Vagina (tissue), 2 donors: ENCODE measurements around the gene OPTC. TPM values are rescaled to one million over a fixed set of nuclear protein-coding genes. Genes with fewer than 3 reads are reported as not detected.

Experiments used
- DNase-seq, 2 donors: peaks; one replicate each; pipeline ENCODE4 v3.0.0-alpha.2; 2017; ENCODE audit errors: extremely low spot score in 2 of 2
- H3K27ac ChIP-seq: fragments of 200-600 bp; sonication (generic); one replicate; pipeline ENCODE4 v1.5.1; 2019
- H3K27me3 ChIP-seq: fragments of 200-600 bp; sonication (generic); one replicate; pipeline ENCODE4 v1.5.1; 2019
- H3K36me3 ChIP-seq, 2 donors: fragments of 200-600 bp; sonication (generic); one replicate each; pipeline ENCODE4 v1.5.1; 2017 to 2019
- H3K4me1 ChIP-seq: fragments of 200-600 bp; sonication (generic); one replicate; pipeline ENCODE4 v1.5.1; 2019
- H3K4me3 ChIP-seq, 2 donors: fragments of 200-600 bp; sonication (generic); 1 replicate in 1 of 2; 2 replicates in 1 of 2; pipeline ENCODE4 v1.5.1; 2016 to 2019
- H3K9me3 ChIP-seq: fragments of 200-600 bp; sonication (generic); one replicate; pipeline ENCODE4 v1.5.1; 2019
- CTCF ChIP-seq, 3 experiments: fragments of 450-650 bp in 2 of 3; fragments of 200-600 bp in 1 of 3; sonication (generic) in 1 of 3; IDR thresholded peaks; one replicate each; pipeline ENCODE4 v1.5.1; 2017 to 2019; ENCODE audit warnings: antibody characterized with exemption in 3 of 3, mild to moderate bottlenecking in 2 of 3, moderate library complexity in 2 of 3
- POLR2A ChIP-seq, 2 donors: fragments of 450-650 bp; IDR thresholded peaks; one replicate each; pipeline ENCODE4 v1.6.1; 2017; ENCODE audit warnings: antibody characterized with exemption in 2 of 2, mild to moderate bottlenecking in 2 of 2, moderate library complexity in 2 of 2
- POLR2AphosphoS5 ChIP-seq, 2 donors: sonication (generic); formaldehyde crosslinking; IDR thresholded peaks; one replicate each; pipeline ENCODE4 v1.9.0; 2017; ENCODE audit warnings: antibody characterized with exemption in 2 of 2, mild to moderate bottlenecking in 2 of 2, low read depth in 1 of 2; ENCODE audit not compliant: insufficient read depth in 1 of 2
- intact Hi-C: fragments of 100-400 bp; cut with DNase I; formaldehyde crosslinking; loops from one replicate; pipeline ENCODE4 v1.15.1; 2023
- total RNA-seq: library from RNA; depleted of rRNA; stranded (reverse); fragments of >200 nt; gene quantifications from one replicate; pipeline ENCODE4 v1.2.3, GENCODE V29; 2016

Gene OPTC
- total RNA-seq, 1 donor from 2014 or later, result not detected

GRCh38 chr1:203511930-203512329 lies 18.0 kb downstream of the OPTC start:
- Histone ChIP-seq H3K27ac (peak overlapping the region; percentile 83), H3K9me3 (no peaks in the 10 kb centered on the region), H3K36me3 (no peaks in the 10 kb centered on the region), H3K4me1 (peaks cover 47% of the 10 kb centered on the region), H3K27me3 (no peaks in the 10 kb centered on the region), H3K4me3 (no peak overlapping the region)
- intact Hi-C loops, result loop anchor here (5.0 kb wide), 1 partner anchor 115 kb away; the partner anchor contains the start of gene ATP2B4
- TF ChIP-seq POLR2AphosphoS5 (IDR thresholded peaks at IDR 0.05; ENCODE audit: insufficient read depth in 1 of 2, low read depth in 1 of 2), result no peak
- TF ChIP-seq CTCF (IDR thresholded peaks at IDR 0.05), result no peak
- no peak for TF ChIP-seq POLR2A (IDR thresholded peaks at IDR 0.05)
- DNase-seq, result no peak

GRCh38 chr1:203512517-203512847 lies 18.5 kb downstream of the OPTC start:
- no peaks in the 10 kb centered on the region for H3K36me3 ChIP-seq
- no peak overlapping the region for H3K4me3 ChIP-seq
- intact Hi-C loops, result loop anchor here (5.0 kb wide), 1 partner anchor 115 kb away; the partner anchor contains the start of gene ATP2B4
- DNase-seq, result no peak
- no peaks in the 10 kb centered on the region for H3K9me3 ChIP-seq
- peaks cover 44% of the 10 kb centered on the region for H3K4me1 ChIP-seq
- TF ChIP-seq POLR2AphosphoS5 (IDR thresholded peaks at IDR 0.05; ENCODE audit: insufficient read depth in 1 of 2, low read depth in 1 of 2) (no peak), POLR2A (IDR thresholded peaks at IDR 0.05) (no peak), CTCF (IDR thresholded peaks at IDR 0.05) (no peak)
- no peaks in the 10 kb centered on the region for H3K27me3 ChIP-seq
- H3K27ac ChIP-seq, result peak overlapping the region; percentile 83

- Histone ChIP-seq H3K4me3 (no peak overlapping the region), H3K36me3 (no peaks in the 10 kb centered on the region), H3K9me3 (no peaks in the 10 kb centered on the region), H3K27ac (peak overlapping the region; percentile 83), H3K27me3 (no peaks in the 10 kb centered on the region), H3K4me1 (peaks cover 44% of the 10 kb centered on the region)
- intact Hi-C loops, result loop anchor here (5.0 kb wide), 1 partner anchor 114 kb away; the partner anchor contains the start of gene ATP2B4
- TF ChIP-seq CTCF (IDR thresholded peaks at IDR 0.05) (no peak), POLR2AphosphoS5 (IDR thresholded peaks at IDR 0.05; ENCODE audit: insufficient read depth in 1 of 2, low read depth in 1 of 2) (peak; percentile 23 to 89), POLR2A (IDR thresholded peaks at IDR 0.05) (no peak)
- DNase-seq, result no peak
Measured at GRCh38 chr1:203512848-203513584, 19.1 kb downstream of the OPTC start.

- no peak for DNase-seq
- Histone ChIP-seq H3K4me3 (no peak overlapping the region), H3K4me1 (peaks cover 38% of the 10 kb centered on the region), H3K27ac (peak overlapping the region; percentile 83), H3K27me3 (no peaks in the 10 kb centered on the region), H3K9me3 (no peaks in the 10 kb centered on the region), H3K36me3 (no peaks in the 10 kb centered on the region)
- intact Hi-C loops, result loop anchor here (5.0 kb wide), 1 partner anchor 114 kb away; the partner anchor contains the start of gene ATP2B4
- TF ChIP-seq POLR2A (IDR thresholded peaks at IDR 0.05) (no peak), POLR2AphosphoS5 (IDR thresholded peaks at IDR 0.05; ENCODE audit: insufficient read depth in 1 of 2, low read depth in 1 of 2) (no peak), CTCF (IDR thresholded peaks at IDR 0.05) (no peak)
Measured at GRCh38 chr1:203513585-203514031, 19.7 kb downstream of the OPTC start.

GRCh38 chr1:203516184-203516583 lies 22.2 kb downstream of the OPTC start:
- Histone ChIP-seq H3K4me1 (peaks cover 39% of the 10 kb centered on the region), H3K36me3 (no peaks in the 10 kb centered on the region), H3K9me3 (no peaks in the 10 kb centered on the region), H3K27ac (no peak overlapping the region), H3K27me3 (no peaks in the 10 kb centered on the region), H3K4me3 (no peak overlapping the region)
- DNase-seq, result no peak
- intact Hi-C loops, result no loop called here
- no peak for TF ChIP-seq POLR2AphosphoS5 (IDR thresholded peaks at IDR 0.05; ENCODE audit: insufficient read depth in 1 of 2, low read depth in 1 of 2)
- no peak for TF ChIP-seq CTCF (IDR thresholded peaks at IDR 0.05)
- TF ChIP-seq POLR2A (IDR thresholded peaks at IDR 0.05), result no peak
